Loucy (cell line): ENCODE measurements around the gene DGCR8.
"Not testable (repeated sequence)": the region's sequence is repeated elsewhere in the genome, so short reads cannot be mapped to it uniquely, and the experiment has no call there.

ENCODE experiments used
- CTCF ChIP-seq: fragments of 200-600 bp; sonication (generic); conservative IDR thresholded peaks from 2 replicates; pipeline ENCODE4 v1.5.1; 2014; ENCODE audit warnings: mild to moderate bottlenecking, antibody characterized with exemption, low read length
- EZH2phosphoT487 ChIP-seq: fragments of 200-600 bp; IDR thresholded peaks from 2 replicates; pipeline ENCODE4 v1.6.1; 2018; ENCODE audit warnings: antibody characterized with exemption, mild to moderate bottlenecking, moderate library complexity, borderline replicate concordance

- TF ChIP-seq CTCF, EZH2phosphoT487: not testable (repeated sequence)
Observed at GRCh38 chr22:20067384-20067682, 12.7 kb upstream of the DGCR8 start.
